T-helper 22 cell (primary cell): ENCODE data around the gene ALDH5A1.
"Not testable (repeated sequence)": the region's sequence is repeated elsewhere in the genome, so short reads cannot be mapped to it uniquely, and the experiment has no call there.

Experiments
- DNase-seq: peaks from one replicate; pipeline ENCODE4 v3.0.0-alpha.2; 2020; ENCODE audit warnings: low read depth

The ALDH5A1 gene

DNA sequence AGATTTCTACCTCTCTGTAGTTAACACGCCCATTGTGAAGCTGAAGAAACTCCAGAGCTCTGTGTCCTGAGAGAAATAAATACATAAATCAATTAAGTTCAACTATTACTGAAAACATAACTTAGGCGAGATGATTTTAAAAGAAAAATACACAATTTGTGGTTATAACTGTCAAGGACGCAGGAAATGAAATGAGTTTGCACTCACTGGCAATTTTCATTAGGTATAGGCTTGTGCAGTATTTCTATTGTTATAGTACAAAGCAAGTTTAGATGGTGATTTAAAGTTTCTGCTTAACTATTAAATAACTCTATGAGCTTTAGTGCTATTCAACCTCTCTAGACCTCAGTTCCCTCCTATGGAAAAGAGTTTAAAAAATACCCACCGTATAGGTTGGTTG is 8.7 kb upstream of the ALDH5A1 start:
- DNase-seq, result no peak

DNA sequence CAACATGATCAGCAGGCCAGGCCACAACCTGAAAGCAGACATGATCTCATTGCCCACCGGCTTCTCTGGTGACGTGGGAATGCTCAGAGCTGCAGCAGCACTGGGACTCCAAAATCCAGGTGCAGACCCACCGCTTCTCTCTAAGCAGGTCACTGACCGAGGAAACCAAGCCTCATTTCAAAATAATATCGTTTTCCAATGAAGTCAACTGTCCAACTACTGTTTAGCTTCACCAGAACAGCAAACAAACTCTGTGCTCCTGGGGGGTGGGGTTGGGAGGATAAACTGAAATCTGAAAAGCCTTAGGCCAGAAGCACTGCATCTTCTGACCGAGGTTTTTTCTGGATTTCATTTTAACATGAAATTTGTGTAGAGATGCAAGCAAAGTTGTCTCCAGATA is 5.3 kb upstream of the ALDH5A1 start, which contains the start of gene GPLD1:
Gene GPLD1, minus strand, starts transcription at position 109 of the 400 bp plus-strand sequence. Its CDS starts 67 bp downstream, at position 42.
- DNase-seq, result no peak

DNA sequence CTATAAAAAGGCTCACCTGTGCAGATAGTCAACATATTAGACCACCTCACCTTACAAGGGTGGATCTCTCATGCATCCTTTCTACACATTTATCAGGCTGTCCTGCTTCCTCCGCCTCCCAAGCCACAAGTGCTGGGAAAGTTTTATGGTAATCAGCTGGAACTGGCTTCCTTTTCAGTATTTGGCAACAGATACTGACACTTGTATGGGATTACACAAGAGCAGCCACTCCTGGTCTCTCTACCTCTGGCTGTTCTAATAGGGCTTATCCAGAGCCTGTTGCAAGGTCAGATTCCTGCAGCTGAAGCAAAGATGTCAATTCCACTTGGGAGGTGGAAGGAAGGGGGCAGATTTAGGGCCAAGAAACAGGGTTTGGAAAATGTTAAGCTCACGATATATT is 4.9 kb upstream of the ALDH5A1 start:
- DNase-seq, result no peak

DNA sequence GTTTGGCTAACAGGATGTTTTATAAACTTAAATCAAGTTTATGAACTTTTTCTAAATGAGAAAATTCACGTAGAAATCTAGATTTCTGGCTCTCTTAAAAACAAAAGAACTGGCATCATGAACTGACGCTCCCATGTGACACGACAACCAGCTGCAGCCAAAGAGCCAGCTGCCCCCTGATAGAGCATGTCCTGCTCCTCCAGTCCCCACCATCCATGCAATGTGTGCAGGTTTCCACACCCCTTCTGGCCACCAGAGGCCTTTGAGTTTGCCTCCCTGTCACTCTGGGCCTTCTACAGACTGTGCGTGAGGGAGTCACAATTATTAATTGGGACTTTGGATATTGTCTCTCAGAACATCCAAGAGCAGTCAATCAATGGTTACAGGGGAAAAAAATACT is 3.8 kb upstream of the ALDH5A1 start:
- no peak for DNase-seq

DNA sequence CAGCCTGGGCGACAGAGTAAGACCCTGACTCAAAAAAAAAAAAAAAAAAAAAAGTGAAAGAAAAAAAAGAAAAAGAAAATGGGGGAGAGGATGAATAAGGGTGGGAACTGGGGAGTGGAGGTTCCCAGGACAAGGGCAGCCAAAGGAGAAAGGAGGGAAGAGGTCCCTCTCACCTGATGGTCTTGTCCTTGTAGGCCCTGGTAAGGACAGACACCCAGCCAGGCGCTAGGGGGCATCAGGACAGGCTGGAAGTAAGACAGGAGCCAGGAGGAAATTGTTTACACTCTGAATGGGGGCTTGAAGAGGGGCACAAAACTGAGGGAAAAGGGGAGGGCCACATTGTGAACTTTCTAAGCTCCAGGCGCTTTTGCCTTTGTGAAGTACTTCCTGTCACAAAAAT is 2.3 kb upstream of the ALDH5A1 start:
- DNase-seq, result no peak

DNA sequence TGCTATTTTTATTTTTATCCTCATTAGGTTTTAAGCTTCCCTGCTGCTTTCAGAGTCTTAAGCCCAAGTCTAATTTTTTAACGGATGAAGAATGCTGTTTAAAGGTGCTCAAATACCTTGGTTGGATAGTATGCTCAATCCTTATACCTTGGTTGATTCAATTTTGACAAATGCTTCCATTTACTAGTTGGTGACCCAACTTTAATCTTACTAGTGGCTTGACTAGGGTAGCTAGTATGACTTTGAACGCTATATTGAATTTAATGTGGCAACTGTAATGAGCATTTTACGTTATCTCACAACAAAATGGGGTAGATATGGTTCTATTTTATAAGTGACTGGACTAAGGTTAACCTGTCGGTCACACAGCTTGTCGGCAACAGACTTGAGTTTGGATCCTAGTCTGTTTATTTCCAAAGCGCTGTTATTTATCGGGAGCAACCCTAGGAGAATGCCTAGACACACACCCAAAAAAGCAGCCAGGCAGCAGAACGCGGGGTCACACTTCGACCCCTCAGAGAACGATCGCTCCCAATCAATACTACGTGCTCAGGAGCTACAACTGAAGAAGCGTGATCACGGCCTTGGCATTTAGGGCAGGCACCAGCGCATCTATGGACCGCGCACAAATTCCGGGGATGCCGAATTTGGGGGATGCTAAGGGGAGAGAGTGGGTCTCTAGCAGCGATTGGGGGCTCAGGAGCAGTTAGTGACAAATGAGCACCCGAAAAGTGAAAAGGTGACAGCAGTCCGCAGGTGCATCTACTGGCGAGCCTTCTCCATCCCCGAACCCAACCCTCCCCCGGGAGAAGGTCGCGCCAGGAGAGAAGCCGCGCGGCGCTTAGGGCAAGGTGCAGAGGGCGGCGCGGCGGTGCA is 586 bp upstream of the ALDH5A1 start:
- no peak for DNase-seq

DNA sequence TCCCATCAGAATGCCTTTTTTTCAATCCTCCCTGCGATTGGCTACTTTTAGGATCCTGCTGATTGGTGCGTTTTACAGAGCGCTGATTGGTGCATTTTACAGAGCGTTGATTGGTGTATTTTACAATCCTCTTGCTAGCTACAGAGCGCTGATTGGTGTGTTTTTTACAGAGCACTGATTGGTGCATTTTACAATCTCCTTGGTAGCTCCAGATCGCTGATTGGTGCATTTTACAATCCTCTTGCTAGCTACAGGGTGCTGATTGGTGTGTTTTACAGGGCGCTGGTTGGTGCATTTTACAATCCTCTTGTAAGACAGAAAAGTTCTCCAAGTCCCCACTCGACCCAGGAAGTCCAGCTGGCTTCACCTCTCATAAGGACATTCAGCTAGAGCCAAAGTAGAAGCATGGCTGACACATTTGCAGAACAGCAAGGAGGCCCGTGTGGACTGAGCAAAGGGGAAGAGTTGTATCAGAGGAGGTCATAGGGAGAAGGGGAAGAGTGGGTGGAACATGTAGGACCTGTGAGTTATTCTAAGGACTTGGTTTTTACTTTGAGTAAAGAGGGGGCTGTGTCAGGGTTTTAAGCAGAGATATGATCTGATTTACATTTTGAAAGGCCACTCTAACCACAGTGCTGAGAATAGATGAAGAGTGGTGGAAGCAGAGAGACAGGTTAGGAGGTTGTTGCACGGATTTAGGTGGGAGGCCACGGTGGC is 2.6 kb downstream of the ALDH5A1 start:
- DNase-seq, result no peak

DNA sequence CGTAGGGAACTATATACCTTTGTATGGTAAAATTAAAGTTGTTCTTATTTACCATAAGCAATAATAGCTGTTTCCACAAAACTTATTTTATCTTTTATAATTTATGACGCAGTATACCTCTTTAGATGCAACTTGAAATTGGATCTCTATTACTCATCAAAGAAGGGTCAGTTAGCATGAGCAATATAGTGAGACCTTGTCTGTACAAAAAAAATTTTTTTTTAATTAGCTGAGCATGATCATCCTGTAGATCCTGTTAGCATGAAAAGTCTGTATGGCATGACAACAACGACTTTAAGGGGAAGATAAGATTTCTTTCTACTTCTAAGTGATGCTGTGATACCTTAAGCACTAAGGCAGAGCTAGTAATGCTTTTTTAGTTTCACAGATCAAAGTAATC is 5.9 kb downstream of the ALDH5A1 start:
- no peak for DNase-seq

DNA sequence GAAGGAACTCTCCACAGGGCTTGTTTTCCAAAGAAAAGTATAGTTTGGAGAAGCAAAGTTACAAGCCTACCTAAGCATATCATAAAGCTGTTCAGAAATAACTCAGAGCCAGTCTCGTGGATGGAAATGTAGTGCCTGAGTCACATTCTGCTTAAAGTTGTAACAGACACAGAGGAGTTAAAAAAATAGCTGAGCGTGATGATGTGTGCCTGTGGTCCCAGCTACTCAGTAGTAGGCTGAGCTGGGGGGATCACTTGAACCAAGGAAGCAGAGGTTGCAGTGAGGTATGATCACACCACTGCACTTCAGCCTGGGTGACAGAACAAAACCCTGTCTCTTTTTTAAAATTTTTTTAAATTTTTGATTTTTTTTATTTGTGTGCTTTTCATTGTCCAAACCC is 6.6 kb downstream of the ALDH5A1 start:
- DNase-seq, result no peak

DNA sequence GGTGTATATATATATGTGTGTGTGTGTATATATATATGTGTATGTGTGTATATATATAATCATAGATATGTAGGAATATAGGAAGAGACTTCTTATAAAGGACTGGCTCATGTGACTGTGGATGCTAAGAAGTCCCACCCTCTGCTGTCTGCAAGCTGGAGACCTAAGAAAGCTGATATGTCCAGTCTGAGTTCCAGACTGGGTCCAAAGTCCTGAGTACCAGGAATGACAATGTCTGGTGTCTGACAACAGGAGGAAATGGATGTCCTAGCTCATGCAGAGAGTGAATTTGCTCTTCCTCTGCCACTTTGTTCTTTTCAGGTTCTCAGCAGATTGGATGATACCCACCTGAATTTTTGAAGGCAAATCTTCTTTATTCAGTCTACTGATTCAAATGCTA is 7.1 kb downstream of the ALDH5A1 start:
- no peak for DNase-seq

DNA sequence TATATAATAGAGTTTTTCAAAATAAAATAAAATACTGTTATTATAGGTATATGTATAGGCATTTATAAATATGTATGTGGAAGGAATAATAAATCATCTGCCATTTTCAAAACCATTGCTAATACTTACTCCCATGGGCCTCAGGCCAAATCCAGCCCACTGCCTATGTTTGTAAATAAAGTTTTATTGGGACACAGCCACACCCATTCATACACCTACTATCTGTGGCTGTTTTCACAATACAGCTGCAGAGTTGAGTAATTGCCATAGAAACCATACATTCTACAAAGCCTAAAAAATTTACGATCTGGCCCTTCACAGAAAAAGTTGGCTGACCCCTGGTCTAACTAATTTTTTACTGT is 9.5 kb downstream of the ALDH5A1 start:
- no peak for DNase-seq

DNA sequence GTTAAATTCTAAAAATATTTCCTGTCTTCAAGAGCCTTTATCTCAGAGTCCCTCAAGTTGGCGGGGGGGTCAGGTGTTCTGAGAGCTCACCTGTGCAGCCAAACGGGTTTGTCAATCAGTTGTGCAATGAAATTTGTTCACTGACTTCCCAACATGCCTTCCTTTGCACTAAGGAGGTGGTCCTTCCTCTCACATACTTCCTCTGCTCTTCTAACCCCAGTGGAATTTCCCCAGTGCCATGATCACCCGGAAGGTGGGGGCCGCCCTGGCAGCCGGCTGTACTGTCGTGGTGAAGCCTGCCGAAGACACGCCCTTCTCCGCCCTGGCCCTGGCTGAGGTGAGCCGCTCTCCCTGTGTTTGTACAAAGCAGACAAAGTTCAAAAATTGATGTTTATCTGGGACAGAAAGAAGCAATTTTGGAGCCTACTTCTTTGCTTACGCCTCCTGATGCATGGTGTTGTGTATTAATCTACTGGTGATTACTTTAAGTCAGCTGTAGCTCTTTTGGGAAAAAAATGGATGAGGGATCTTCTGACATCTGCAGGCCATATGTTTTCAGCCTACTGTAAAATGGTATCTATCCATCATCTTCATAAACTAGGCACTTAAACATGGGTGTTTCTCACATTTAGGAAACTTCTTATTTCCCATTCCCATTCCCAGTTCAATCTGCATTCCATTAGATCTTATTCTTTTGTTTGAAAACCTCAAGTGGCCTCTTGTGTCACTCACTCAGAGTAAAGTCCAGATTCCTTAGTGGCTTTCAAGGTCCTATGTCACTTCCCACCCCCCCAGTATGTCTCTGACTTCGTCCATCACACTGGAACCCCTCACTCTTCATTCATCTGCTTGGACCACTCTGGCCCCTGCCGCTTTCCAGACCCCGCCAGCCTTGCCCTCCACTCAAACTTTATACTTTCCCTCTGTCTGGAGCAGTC is 10.1 kb downstream of the ALDH5A1 start:
- no peak for DNase-seq

DNA sequence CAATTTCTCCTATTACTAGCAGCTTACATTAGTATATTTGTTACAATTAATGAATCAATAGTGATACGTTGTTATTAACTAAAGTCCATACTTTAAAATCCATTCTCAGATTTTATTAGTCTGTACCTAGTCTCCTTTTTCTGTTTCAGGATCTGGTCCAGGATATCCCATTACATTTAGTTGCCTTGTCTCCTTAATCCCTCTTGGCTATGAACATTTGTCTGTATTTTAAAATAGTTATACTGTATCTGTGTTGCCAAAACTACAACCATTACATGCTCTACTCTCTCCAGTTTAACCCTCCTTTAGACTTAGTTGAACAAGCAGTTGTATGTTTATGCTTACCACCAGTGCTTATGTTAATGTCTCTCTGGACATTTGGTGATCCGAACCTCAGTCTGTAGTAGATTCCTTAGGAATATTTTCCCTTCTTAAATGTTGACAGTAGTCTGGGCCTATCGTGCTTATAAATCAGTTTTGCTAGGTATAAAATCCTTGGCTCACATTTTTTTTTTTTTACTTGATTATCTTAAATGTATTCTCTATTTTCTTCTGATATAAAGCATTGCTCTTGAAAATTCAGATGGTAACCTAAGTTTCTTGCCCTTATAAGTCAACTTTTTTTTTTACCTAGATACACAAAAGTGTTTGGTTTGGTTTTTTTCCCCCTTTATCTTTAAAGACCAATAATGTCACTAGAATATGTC is 12.2 kb downstream of the ALDH5A1 start:
- DNase-seq, result no peak

DNA sequence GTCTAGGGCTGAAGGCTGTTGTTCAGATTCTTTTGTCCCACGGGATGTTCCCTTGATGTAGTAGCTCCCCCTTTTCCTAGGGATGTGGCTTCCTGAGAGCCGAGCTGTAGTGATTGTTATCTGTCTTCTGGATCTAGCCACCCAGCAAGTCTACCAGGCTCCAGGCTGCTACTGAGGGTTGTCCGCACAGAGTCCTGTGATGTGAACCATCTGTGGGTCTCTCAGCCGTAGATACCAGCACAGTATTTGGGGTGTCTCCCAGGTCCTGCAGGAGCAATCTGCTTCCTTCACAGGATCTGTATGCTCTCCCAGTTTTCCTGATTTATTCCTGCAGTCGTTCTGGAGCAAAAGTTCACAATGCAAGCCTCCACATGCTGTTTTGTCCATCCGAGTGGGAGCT is 17.2 kb downstream of the ALDH5A1 start:
- DNase-seq, result not testable (repeated sequence)

DNA sequence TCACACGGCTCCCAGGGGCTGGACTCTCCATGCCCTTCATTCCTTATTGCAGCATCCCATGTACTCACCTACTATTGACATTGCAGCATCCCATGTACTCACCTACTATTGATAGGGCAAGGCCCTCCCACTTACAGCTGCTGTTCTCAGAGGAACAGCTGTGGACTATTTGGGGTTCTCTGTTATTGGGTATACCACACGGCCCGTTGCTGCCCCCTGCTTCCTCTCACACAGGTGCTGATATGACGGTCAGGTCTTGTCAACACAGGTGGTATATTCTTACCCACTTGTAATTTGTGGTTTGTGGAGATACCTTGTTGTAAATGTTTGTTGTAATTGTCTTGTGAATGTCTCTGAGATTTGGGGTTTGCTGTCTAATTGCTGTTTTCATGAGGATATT is 18.8 kb downstream of the ALDH5A1 start:
- no peak for DNase-seq

DNA sequence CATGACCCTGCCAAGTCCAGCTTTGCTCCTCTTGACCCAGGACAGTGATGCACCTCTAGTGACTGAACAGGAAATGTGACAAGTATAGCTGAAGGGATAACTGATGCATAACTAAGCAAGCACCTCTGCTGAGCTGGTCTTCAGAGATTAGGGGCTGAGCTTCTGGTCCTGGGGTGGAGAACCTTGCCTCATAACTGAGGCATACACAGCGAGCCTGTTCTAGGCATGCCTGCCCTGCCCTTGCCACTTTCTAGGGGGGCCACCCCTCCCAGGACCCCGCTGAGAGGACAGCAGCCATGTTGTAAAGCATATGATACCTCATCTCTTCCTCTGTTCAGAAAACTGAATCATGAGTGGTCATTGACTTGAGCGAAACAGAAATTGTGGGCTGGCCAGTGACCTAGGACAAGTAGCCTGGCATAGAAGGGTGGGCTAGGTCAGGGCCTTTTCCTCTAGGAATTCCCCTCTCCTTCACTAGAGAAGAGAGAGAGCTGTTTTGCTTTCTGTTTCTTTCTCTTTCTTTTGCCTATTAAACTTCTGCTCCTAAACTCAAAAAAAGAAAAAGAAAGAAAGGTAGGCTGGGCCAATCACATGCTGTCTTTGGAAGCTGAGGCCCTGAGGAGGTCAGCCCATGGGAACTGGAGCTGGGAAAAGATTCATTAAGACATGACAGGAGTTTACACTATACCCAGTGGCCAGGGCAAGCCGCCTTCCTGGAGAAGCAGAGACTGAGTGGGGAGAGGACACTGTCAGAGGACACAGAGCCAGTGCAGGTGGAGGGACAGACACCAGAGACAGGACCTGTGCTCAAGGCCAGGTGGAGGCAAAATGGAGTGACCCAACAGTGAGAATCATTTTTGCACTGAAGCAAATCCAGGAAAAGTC is 23.1 kb downstream of the ALDH5A1 start:
- DNase-seq, result no peak

DNA sequence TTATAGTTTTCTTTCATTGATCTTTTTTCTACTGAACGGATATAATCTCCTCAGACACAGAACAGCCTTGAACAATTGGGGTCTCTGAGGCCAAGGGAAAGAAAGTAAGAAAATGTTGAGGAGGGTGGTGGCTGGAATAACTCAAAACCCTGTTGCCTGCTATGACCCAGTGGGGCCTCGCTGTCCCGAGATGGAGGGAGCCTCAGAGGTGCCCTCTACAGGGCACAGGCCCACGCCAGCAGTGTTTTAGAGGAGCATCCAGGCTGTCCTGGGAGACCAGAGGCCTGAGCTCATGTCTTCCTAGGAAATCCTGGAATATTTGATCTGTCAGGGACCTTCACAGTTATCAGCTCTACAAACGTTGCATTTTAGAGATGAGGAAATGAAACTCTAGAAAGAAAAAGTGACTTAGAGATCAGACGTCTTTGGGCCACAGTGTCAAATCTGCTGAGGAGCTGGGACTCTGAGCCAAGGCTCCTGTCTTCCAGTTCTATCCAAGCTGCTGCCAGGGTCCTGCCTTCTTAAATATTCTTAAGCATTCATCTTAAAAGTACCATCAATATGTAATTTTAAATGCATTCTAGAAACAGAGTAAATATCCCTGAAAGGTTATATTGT is 26.3 kb downstream of the ALDH5A1 start:
- no peak for DNase-seq

DNA sequence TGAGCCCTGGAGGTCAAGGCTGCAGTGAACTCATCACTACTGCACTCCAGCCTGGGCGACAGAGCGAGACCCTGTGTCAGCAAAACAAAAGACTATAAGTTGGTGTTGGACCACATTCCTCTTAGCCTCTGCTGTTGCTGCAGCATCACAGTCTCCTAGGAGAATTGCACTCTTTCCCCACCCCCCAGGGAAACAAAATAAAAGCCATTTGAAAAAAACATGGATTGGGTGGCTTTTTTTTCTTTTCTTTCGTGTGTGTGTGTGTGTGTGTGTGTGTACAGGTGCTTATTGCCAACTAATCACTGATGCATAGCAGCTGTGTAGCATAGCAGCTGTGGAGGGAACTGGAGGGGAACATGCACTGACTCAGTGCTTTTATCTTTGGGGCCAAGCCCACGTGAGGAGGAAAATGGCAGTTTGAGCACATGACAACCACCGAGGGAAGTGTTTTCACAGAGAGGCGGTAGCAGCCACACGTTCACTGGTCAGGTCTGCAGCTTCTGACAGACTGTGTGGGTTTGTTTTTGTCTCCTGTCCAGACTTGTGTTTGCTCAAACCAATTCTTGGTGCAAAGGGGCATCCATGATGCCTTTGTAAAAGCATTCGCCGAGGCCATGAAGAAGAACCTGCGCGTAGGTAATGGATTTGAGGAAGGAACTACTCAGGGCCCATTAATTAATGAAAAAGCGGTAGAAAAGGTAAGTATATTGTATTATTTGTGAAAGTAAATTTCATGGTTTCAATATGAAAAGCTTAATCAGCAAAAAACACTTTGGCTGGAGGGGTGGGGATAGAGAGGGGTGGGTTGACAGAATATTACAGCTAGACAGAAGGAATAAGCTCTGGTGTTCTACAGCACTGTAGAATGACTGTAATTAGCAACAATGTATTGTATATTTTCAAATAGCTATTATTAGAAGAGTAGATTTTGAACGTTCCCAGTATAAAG is 27.7 kb downstream of the ALDH5A1 start:
- no peak for DNase-seq

DNA sequence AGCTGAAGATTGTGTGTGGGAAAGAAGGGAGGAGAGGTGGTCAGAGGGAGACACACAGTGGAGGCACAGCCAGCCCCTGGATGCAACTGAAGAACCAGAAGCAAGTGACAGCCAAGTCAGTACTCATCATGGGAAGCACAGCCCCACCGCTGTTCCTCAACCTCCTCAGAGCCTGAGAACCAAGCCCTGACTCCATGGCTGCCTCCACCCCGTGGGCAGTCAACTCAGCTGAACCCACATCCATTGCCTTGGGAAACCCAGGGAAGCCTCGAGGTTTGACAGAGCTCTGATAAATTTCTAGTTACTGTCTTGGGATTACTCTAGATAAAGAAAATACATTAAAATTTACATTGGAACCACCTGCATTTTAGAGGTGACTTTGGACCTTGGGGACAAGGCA is 29.6 kb downstream of the ALDH5A1 start:
- no peak for DNase-seq
